SK-MEL-5 (cell line): ENCODE results near the gene COG6. TPM values are rescaled to one million over a fixed set of nuclear protein-coding genes. Genes with fewer than 3 reads are reported as not detected.

Source experiments
- DNase-seq: peaks from one replicate; pipeline ENCODE4 v3.0.0-alpha.2; 2016; ENCODE audit warnings: low read depth, low spot score
- in situ Hi-C: cut with HindIII; loops from 2 replicates; pipeline ENCODE4 v1.10.0; 2016; ENCODE audit warnings: low sequenced_read_pairs, high pct_unique_total_duplicates, low pct_unique_long_range_greater_than_20kb
- polyA plus RNA-seq, 2 experiments: library from polyadenylated mRNA; depleted of rRNA; stranded (reverse); fragments of >200 nt; gene quantifications; 2 replicates each; pipeline ENCODE4 v1.2.3, GENCODE V29; 2015
- total RNA-seq: library from RNA; depleted of rRNA; stranded (reverse); fragments of >200 nt; shearing (Covaris generic); gene quantifications from 2 replicates; pipeline ENCODE4 v1.2.3, GENCODE V29; 2014; rRNA removed

COG6 gene
- 21.4 and 24.4 TPM in 2 replicates for total RNA-seq
- 15.2 and 23.3 TPM in 2 replicates for polyA plus RNA-seq (2015; cell fraction: cytosol; rRNA removed)
- polyA plus RNA-seq (2015; cell fraction: nucleus; rRNA removed), result 26.2 and 55.2 TPM in 2 replicates

DNA sequence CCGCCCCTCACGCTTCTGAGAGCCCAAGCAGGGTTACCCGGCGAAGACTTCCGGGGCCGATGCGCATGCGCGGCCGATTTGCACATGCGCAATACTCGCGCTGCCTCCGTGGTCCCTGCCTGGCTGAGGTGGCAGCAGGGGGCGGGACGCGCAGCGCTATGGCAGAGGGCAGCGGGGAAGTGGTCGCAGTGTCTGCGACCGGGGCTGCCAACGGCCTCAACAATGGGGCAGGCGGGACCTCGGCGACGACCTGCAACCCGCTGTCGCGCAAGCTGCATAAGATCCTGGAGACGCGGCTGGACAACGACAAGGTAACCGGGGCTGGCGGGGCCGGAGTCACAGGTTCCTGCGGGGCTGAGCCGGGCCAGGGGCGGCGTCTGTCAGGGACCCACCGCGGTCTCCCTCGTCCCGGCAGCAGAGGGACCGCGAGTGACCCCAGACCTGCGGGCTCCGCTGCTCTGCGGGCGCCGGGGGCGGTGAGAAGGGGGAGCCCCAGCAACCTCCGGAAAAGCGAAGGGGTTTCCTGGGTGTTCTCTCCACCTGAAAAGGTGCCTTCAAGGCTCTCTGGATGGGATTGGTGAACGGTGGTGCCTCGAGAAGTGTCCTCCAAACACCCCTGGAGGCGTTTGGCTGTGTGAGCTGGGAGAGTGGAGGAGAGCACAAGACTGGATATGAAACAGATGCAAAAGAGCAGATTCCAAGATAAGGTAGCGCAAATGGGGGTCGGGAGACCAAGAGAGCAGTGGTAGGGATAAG is at the start of gene COG6:
Gene COG6 (plus strand): TSS at position 94 of the 756 bp plus-strand sequence. CDS start 65 bp downstream, at position 159.
- DNase-seq, result peak; percentile 87
- in situ Hi-C loops, result no loop called here

DNA sequence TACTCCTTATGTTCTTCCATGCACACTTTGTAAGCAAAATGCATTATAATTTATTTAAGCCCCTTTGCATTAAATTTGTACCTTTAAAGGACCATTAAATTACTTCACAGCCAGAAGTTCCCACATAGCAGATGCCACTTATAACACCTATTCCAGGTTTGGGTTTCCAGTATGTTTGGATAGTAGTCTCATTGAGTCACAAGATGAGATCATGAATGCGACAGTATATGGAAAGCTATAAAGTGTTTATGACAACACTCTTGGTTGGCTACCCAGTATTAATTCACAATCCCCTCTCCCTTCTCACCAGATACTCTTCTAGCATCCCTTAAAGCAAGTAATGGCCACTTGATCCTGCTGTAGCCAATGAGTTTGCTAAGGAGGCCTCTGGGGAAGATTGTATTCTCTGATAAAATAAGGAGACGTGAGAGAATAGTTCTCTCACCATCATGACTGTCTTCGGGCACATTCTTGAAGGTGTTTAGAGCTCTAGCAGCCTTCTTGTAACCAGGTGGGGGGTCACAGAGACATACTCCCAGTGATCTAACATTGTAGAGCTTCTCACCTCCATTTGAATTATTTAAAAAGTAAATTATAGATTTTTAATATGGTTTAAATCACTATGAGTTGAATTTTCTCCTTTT is 49.7 kb upstream of the COG6 start:
- DNase-seq, result no peak
- in situ Hi-C loops, result no loop called here

DNA sequence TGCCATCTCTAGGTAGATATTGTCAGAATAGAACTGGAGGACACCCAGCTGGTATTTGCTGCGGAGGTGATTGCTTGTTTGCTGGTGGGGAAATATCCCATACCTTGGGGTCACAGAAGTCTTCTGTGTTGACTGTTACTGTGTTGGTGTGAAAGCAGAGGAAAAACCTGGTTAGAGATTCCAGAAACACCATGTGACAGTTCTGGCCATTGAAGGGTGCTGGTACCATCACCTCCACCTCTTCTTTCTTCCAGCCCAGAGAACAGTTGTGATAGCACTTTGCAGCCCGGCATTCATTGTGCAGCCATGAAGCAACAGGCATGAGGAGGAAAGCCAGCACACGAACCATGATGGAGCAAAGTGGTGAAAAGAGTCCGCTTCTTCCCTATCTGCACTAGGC is 47.6 kb upstream of the COG6 start:
- in situ Hi-C loops, result no loop called here
- no peak for DNase-seq

DNA sequence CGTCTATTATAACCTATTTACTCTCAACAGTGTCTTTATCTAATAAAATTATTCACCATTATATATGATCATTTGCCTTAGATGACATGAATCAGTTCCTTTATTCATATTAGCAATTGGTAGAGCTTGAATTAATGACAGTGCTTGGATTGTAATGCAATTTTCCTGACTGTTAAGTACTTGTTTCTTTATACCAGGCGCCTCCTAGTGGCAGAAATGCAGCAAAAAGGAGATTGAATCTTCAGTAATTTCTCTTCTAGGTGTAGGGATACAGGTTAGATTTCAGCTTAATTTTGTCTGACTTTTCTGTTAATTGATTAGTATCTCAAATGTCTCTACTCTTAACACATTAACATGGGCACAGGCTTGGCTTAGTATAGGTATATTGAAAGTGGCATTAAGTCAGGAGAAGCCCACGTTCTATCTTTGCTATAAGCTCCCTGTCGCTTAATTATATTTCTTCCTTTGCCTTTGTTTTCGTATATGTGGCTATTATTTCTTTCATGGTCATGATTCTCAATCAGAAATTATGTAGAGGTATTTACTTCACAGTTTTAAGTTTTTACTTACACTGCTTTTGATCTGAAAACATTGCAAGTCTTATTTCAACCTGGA is 43.3 kb upstream of the COG6 start:
- in situ Hi-C loops, result no loop called here
- DNase-seq, result peak; percentile 79

DNA sequence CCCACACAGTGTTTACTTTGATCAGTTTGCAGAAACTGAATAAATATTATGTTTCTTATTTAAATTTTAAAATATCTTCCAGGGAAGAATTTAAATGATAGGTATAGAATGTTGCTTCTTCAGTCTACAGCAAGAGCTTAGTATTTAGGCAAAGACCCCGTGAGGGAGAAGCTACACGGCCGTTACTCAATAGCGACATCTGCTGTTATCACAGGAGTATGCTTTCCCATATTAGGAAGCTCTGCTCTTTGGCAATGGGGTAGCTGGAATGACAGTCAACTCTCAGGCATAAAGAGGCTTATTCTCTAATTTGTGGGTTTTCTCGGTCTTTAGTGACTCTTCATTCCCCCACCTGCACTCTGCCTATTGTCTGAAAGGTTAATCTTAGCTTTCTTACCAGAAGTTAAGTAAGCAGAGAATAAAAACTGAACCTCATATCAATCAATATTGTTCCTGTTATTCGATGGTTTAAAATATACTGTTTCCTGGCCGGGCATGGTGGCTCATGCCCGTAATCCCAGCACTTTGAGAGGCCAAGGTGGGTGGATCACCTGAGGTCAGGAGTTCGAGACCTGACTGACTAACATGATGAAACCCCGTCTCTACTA is 39.3 kb upstream of the COG6 start:
- in situ Hi-C loops, result no loop called here

DNA sequence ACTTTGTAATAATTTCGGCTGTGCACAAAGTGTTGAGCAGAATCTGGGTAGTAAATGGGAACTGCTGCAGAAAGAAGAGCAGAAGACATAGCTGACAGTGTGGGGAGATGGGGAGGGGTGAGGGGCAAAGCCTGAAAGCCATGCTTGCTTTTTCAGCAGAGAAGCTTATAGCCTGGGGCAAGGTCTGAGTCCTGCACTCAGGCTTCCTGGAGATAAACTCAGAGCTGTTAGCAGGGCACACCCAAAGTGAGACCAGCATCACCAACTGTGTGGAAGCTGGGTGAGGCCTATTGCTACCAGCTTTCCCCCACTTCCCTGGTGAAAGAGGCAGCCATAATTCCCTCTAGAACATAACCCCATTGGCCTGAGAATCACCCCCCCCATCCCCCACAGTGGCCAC is 36.9 kb upstream of the COG6 start:
- in situ Hi-C loops, result no loop called here
- DNase-seq, result no peak

More for the DNA sequence above, 39.3 kb upstream of the COG6 start:
- DNase-seq, result peak; percentile 87

DNA sequence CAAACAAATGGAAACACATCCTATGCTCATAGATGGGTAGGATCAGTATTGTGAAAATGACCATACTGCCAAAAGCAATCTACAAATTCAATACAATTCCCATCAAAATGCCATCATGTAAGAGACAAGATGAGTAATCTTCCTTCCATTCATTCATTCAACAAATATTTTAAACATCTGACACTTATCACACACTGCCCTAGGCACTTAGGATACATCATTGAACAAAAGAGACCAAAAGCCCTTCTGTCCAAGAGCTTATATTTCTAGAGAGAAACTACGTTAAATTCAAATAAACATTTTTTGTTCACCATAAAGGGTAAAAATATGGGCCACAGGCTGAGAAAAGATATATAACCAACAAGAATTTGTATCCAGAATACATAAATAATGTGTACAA is 32.0 kb upstream of the COG6 start:
- no peak for DNase-seq
- in situ Hi-C loops, result no loop called here

DNA sequence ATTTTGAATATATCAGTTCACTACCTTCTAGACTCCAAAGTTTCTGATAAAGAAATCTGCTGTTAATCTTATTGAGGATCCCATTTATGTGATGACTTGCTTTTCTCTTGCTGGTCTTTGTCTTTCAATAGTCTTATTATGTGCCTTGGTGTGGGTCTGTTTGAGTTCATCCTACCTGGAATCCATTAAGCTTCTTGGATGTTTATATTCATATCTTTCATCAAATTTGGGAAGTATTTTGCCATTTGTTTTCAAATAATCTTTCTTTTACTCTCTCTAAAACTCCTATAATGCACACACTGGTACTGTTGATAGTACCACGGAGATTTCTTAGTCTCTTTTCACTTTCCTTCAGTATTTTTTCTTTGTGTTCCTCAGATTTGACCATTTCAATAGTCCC is 24.2 kb upstream of the COG6 start:
- in situ Hi-C loops, result no loop called here
- DNase-seq, result no peak

DNA sequence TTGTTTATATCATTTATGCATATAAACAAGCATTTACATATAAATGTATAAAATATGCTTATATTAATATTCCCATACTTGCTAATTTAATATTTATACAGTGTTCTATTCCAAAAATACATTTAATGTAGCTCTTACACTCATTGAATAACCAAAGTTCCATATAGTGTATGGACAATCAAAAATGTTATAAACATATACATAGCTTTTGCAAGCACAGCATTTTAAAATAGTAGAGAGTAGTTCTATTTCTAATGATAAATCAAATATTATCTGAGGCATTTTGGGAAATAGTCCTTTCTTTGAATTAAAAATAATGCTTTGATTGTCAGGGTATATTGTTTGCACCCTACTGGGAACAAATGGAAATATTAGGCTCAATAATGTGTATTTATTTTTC is 22.5 kb upstream of the COG6 start:
- DNase-seq, result no peak
- in situ Hi-C loops, result no loop called here

DNA sequence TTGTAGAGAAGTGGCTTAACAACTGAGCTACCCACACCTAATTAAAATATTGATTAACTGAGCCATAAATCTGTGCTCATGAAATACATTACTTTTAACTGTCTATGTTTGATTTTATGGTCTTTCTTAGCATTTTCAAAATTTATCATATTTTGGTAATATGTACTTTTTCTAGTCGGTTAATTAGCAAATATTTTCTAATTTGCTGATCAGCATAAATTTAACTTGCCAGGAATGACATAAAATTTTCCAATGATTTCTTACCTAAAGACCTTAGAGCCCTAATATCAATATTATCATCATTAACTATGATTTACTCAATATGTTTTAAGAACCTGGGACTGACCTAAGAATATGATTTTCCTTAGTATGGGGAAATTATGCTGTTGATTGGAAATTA is 19.9 kb upstream of the COG6 start:
- in situ Hi-C loops, result no loop called here
- no peak for DNase-seq

DNA sequence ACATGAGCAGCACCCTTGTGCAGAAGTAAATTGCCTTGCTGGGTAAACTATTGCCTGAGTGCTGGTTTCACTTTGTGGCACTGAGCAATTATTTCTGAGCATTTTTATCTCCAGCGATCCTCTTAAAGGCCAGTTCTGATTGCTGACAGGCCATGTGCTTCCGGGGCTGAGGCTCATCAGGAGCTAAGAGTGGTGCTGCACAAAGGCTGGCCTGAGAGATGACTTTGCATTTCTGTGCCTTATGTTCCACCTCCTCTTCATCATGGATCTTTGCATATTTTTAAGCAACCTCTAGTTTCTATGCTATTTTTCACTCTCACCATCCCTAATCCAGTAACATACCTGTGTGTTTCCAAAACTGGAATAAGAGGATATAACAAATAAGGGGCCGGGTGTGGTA is 17.6 kb upstream of the COG6 start:
- in situ Hi-C loops, result no loop called here
- DNase-seq, result no peak

DNA sequence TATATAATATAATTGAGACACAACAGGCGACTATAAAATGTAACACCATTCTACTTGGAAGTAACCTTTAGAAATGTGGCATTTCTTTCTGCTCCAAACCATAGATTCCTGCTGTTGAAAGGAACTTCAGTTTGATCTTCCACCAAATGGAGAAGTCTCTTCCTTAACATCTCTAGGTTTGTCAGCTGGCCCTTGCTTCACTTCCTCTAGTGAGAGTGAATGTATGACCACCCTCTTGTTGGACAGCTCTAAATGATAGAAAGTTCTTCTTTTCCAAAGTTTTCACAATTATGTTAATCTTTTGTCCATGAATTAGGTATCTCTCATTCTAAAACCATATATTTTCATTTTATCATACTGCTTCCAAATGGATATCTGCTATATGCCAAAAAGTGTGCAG is 13.8 kb upstream of the COG6 start:
- in situ Hi-C loops, result no loop called here
- DNase-seq, result no peak

DNA sequence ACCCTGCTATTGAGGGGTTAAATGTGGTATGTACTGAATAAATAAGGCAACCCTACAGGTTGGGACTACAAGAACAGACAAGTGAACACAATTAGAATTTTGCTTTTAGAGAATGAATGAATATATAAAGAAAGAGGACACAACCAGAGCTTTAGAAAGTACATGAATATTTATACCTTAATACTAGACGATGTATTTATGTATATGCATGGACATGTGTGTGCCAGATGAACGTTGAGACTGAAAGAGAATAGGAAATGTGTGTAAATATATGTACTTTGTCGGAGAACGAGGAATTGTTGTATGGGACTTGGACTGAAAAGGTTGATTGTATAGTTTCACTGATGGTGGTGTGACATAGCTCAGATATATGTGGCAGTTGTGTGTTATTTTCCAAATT is 9.3 kb upstream of the COG6 start:
- DNase-seq, result no peak
- in situ Hi-C loops, result no loop called here

DNA sequence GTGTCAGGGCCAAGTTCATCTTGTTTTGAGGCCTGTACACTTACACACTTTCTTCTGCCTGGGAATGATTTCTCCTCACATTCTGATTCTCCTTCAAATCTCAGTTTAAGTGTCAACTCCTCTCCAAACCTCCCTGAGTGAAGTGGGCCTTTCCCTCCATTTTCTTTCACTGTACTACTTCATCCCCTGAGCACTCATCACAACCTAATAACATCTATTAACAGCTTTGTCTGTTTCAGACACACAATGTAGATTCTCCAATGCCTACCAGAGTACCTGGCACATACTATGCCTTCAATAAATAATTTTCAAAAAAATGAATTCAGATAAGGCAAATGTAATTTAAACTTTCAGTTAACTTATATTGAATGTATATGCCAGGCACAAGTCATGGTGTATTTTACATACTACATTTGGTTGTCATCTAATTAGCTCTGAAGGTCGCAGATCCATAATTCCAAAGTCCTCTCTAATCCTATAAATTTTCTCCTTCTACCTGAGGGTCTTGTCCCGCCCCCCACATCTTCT is 357 bp upstream of the COG6 start:
- no peak for DNase-seq
- in situ Hi-C loops, result no loop called here

DNA sequence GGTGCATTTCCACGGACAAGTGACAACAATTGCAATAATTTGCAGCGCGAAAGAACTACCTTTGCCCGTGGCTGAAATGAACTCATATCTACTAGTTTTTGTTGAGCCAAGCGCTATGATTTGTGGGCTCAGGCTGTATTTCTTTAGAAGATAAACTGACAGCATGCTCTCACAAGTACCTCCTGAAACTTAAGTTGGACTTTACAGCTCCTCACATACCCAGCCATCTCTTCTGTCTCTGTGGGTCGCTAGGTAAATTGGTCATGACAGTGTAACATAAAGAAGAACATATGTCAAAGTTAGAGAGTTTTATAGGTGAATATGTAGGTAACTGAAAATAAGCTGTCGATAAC is 839 bp downstream of the COG6 start:
- no peak for DNase-seq
- in situ Hi-C loops, result no loop called here

DNA sequence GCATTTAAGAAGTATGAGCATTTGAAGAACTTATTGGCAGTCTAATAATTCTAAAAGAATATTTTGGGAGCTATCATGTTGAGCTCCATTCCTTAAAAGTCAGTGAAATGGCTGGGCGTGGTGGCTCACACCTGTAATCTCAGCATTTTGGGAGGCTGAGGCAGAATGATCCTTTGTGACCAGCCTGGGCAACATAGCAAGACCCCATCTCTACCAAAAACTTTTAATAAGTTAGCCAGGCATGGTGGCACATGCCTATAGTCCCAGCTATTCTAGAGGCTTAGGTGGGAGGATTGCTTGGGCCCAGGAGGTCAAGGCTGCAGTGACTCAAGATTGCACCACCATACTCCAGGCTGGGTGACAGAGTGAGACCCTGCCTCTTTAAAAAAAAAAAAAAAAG is 8.0 kb downstream of the COG6 start:
- no peak for DNase-seq
- in situ Hi-C loops, result no loop called here

DNA sequence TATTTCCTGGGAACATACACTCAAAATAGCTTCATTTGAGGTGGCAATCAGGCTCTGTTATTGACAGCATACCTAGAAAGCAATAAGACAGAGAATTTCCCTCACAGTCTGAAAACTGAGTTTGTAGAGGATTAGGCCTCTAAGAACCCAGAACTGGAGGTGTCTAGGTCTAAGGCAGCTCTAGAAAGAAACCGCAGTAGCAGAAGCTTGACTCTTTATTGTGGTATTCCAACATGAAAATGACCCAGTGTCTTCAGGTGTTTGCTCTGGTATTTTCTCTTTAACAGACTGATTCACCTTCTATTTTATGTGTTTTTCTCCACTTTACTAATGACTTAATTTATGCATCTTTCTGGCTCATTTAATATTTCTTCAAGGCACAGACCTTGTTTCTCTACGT is 8.5 kb downstream of the COG6 start:
- DNase-seq, result no peak
- in situ Hi-C loops, result no loop called here

DNA sequence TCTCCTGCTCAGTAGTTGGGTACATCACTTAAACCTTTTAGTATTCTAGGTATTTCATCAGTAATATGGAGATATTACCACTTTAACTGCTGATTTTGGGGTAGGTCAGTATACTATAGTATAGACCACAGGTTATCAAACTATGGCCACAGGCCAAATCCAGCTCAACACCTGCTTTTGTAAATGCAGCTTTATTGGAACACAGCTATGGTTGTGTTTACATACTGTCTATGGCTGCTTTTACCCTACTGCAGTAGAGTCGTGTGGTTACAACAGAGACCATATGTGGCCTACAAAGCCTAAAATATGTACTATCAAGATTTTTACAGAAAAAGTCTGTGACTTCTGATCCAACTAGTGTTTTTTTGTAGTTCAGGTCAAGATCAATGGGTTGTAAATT is 10.3 kb downstream of the COG6 start:
- in situ Hi-C loops, result no loop called here

More for the DNA sequence above, 10.3 kb downstream of the COG6 start:
- no peak for DNase-seq
